Stimulated activated naive CD8-positive, alpha-beta T cell treated with anti-CD3 and anti-CD28 coated beads, Interleukin-15, Interleukin-2, amounts not matched to agents 100 U/mL and 50 U/mL, for 24 hours (primary cell): ENCODE measurements around the gene MLANA.
"Not testable (repeated sequence)": the region's sequence is repeated elsewhere in the genome, so short reads cannot be mapped to it uniquely, and the experiment has no call there.

Source experiments
- ATAC-seq: fragments of 150-1000 bp; cut with Tn5 transposase; one replicate; pipeline ENCODE4 v1.10.0; 2021
- DNase-seq: peaks from one replicate; pipeline ENCODE4 v3.0.0; 2021

MLANA gene

GRCh38 chr9:5870020-5870339 is 20.7 kb upstream of the MLANA start:
- ATAC-seq (no peak), DNase-seq (no peak)

DNA sequence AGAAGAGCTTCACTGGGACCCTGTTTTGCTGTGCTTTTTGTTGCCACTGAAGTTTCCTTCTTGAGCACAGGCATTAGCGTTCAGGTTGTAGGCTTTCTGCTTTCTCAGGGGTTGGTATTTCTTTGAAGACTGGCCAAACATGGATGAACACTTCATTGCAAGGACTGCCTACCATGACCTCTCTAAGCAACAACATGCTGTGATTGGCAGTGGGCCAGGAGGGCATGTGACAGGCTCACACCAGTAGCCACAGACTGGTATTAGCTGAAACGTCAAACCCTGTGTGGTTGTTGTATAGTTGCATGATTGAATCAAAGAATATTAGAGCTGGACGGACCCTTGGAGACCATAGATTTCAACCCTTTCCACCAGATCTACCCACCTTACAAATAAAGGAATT is 20.0 kb upstream of the MLANA start:
- ATAC-seq (no peak), DNase-seq (no peak)

- DNase-seq (no peak), ATAC-seq (no peak)
These were observed 18.9 kb upstream of the MLANA start for GRCh38 chr9:5871785-5872184.

GRCh38 chr9:5872511-5872910 is 18.2 kb upstream of the MLANA start:
- DNase-seq (no peak), ATAC-seq (no peak)

- DNase-seq: no peak
- ATAC-seq: no peak
These were observed 17.2 kb upstream of the MLANA start for GRCh38 chr9:5873439-5873838.

DNA sequence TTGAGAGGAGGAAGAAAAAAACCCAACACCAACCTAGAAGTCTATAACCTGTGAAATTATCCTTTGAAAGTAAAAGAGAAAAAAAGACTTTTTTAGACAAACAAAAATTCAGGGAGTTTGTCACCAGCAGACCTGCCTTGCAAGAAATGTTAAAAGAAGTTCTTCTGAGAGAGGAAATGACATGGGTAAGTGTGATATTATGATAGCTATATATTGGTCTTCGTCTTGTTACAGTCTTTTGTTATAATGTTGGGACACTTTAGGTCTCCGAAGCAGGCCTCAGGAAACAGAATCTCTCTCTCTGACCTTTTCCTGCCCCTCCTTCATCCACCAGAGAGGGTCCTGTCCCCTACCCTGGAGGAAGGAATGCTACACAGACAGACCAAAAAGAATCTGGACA is 16.6 kb upstream of the MLANA start:
- DNase-seq (no peak), ATAC-seq (no peak)

DNA sequence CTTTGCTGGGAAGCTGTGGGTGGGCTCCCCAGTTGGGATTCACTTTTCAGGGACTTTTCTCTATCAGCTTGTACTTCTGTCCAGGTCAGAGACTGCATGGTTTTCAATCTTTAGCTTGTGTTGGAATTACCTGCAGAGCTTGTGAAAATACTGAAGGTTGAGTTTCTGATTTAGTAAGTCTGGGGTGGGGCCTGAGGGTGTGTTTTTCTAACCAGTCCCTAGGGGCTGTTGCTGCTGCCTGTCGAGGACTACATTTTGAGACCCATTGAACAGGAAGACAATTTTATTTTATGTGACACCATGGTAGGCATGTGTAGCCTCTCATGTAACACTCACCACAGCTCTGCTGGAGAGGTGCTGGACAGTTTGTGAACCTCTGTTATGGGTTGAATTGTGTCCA is 14.7 kb upstream of the MLANA start:
- no peak for ATAC-seq
- no peak for DNase-seq

GRCh38 chr9:5876711-5877110 is 14.0 kb upstream of the MLANA start:
- DNase-seq (no peak), ATAC-seq (no peak)

DNA sequence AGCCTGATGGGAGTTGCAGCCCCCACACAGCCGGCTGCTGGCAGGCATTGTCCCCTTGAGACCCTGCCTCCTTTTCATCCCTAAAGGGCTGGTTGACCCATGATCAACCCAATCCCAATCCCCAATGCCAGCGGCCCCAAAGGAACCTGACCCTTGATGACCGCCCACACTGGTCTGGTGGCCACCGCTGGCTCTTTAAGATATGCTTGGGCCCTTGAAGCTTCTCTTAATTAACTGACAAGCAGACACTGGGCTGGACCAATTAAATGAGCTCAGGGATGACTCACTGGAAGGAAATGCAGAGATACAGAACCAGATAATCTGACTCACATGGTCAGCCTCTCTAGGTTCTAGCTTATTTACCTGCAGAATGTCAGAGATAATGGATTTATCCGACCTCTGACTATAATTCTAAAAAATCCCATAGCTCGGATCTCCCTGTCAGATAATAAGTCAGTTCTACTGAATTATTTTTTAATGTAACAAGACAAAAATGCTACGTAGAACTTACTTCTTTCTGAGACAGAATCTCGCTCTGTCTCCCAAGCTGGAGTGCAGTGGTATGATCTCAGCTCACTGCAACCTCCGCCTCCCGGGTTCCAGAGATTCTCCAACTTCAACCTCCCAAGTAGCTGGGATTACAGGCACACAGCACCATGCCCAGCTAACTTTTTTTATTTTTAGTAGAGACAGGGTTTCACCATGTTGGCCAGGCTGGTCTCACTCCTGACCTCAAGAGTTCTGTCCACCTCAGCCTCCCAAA is 11.1 kb upstream of the MLANA start:
- ATAC-seq (peak; percentile 57), DNase-seq (no peak)

GRCh38 chr9:5882244-5883012 is 8.3 kb upstream of the MLANA start:
- DNase-seq, ATAC-seq: not testable (repeated sequence)

DNA sequence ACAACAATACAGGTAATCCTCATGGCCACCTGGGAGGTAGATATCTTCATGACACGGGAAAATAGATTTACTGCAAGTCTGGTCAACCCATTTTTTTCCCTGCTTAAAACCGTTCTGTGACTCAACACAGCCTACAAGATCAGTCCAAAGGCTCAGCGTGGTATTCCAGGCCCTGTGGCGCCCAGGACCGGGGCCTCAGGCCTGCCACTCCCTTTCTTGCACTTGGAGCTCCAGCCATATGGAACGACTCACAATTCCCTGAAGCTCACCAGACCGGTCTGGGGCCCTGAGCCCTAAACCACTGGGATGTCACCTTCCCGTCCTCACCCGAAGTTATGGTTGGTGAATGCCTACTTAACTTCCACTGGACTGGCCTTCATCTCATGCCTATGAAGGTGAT is 6.5 kb upstream of the MLANA start:
- ATAC-seq (no peak), DNase-seq (no peak)

DNA sequence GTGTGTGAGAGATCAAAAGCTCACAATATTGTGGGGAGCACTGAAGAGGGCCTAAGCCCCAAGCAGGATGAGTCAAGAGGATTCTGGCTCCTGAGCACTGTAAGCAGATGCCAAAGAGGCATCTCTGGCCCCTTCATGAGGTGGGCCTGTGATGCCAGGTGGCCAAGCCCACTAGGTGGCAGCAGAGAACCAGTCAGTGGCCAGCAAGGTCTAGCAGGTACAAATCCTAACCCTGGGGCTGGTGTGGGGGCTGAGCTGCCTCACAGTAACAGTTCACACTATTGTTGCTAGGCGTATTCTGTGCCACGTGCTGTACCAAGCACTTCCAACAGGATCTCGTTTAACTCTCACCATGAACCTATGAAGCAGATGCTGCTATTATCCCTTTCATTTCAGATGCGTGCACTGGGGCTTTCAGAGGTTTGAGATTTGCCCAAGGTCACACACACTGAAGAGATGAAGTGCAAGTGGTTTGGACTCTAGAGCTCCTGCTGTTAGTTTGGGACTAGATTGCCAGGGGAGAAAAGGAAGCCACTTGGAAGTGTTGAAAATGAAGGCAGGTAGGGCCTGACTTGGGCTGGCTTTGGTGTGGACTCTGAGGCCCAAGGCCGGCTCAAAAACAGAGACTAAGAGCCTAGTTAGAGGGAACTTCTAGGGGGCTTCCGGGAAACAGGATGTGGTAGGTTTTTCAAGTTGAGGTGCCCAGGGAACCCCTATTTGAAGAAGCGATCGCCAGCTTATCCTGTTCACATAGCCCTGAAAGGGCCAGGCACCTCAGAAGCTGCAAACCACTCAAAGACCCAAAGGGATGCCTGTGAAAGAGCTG is 4.4 kb upstream of the MLANA start:
- ATAC-seq: peak; percentile 98
- DNase-seq: peak; percentile 90

DNA sequence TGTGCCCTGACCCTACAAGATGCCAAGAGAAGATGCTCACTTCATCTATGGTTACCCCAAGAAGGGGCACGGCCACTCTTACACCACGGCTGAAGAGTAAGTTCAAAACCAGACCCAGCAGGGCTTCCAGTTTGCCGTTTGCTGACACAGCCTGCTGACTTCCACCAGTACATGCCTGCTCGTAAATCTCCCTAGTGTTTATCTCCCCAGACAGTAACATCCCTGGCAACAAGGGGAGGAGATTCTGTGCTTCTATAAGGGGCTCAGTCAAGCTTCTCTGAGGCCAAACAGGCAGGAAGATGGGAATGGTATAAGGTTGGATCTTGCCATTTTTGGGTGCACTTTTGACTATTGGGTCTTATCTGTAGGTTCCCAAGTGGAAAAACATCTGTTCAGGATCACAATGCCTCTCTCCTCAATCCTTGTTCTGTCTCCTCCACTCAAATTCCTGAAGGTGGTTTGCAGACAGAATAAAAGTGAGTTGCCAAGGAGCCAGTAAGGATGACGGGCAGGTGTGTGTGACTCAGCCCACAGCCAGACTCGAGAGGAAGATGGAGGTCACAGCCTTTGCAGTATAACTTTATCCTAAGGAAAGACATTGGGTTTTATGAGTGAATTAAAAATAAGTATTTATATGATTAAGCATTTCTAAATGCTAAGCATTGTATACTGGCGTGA is 1.9 kb downstream of the MLANA start:
- DNase-seq (no peak), ATAC-seq (no peak)

- no peak for ATAC-seq
- DNase-seq: no peak
These were observed 2.4 kb downstream of the MLANA start for GRCh38 chr9:5893134-5893505.

DNA sequence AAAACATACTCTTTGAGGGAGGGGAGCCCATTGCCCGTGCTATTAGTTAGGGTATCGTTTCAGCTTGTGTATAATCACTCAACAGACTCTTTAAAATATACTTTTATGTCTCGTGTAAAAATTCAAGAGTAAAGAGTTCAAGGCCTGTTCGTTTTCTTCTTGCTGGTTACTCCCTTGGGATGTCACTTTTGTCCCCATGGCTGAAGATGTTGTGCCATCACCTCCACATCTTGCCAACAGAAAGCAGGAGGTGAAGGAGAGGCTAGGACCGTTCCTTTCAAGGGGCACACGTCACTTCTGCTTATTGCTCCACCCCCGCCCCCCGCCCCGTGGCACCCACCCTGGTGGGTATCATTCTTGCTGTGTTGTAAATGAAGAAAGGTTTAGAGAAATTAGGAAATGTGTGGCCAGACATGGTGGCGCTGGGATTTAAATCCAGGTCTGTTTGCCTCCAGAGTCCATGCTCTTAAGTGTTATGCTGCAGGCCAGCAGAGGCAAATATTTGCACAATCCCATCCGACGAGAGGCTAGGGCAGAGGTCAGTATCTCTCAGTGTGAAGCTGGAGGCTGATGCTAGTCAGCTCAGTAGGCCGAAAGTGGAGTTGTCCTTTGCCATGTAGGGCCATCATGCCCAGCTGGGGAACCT is 3.0 kb downstream of the MLANA start:
- DNase-seq: no peak
- no peak for ATAC-seq

DNA sequence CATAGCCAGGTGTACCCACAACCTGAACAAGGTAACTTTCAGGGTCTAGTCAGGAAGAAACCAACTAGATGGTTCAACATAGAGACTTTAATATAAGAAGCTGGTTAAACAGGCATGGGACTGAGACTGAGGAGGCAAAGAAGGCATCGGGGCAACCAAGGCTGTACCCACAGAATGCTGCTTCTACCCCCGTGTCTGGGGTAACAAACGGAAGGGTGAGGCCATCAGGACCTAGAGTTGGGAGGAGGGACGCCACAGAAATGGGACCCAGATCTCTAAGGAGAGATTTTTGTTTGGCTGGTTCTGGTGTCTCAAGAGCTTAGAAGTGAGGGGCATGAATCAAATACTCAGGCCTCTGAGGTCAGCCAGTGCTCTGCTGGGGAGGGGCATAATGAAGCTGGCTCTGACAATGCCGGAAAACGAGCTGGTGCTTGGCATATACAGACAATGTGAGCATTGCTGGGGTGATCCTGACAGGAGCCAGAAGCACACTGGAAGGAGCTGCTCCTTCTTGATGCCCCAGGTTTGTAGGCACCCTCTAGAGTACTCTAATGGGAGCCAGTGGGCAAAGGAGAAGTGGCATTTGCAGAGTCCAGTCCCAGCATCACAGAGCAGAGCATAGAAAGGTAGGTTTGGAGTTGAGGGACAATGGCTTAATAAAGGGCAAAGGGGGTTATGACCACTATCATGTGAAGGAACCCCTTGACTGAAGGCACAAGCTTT is 3.7 kb downstream of the MLANA start:
- no peak for ATAC-seq
- no peak for DNase-seq

DNA sequence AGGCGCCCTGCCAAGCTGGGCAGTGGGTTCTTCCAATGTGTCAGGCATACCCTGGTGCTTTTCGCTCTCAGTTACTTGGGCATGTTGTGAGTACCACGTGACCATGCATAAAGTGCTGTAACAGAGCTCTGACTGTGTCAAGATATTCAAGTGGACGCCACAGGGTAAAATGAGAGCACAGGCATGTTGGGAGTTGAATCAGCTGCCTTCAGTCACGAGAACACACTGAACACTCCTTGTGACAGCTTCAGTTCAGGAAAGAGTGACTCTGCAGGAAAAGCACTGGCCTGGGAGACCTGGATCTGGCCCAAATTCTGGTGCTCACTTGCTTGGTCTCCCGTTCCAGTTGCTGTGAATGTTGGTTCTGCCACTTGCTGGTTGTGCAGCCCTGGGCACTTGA is 5.1 kb downstream of the MLANA start:
- no peak for ATAC-seq
- DNase-seq: no peak

- ATAC-seq: no peak
These were observed 6.2 kb downstream of the MLANA start for GRCh38 chr9:5896863-5897262.

DNA sequence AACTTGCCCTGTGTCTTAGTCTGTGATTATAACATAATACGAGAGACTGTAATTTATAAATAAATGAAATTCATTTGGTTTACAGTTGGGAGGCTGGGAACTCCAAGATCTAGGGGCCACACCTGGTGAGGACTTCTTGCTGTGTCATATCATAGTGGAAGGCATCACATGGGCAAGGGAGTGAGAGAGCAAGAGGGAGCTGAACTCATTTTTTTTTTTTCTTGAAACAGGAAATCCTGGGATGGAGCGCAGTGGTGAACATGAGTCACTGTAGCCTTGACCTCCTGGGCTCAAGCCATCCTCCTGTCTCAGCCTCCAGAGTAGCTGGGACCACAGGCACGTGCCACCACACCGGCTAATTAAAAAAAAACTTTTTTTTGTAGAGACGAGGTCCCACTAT is 7.2 kb downstream of the MLANA start:
- no peak for DNase-seq
- no peak for ATAC-seq

More at GRCh38 chr9:5896863-5897262, 6.2 kb downstream of the MLANA start:
- no peak for DNase-seq

GRCh38 chr9:5899292-5899691 is 8.6 kb downstream of the MLANA start:
- no peak for DNase-seq
- no peak for ATAC-seq

GRCh38 chr9:5900622-5901021 is 9.9 kb downstream of the MLANA start:
- no peak for ATAC-seq
- no peak for DNase-seq
